ENCODE results near the gene TOP3B.

DNA sequence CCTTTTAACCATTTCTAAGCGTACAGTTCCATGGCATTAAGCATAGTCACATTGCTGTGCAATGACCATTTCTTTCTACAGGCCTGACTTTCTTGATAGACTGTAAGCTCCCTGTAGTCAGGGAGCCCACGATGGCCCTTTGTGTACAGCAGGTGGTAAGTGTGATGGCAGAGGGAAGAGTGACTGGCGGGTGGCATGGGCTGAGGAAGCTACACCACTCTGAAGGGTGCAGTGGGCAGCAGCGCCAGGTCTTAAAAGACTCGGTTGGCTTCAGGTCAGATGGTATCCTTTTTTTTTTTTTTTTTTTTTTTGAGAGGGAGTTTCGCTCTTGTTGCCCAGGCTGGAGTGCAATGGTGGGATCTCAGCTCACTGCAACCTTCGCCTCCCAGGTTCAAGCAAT, 31.5 kb downstream of the TOP3B start:
- no peak for TF ChIP-seq POLR2AphosphoS5 (IDR thresholded peaks at IDR 0.05)
- TF ChIP-seq, protein P1, sequence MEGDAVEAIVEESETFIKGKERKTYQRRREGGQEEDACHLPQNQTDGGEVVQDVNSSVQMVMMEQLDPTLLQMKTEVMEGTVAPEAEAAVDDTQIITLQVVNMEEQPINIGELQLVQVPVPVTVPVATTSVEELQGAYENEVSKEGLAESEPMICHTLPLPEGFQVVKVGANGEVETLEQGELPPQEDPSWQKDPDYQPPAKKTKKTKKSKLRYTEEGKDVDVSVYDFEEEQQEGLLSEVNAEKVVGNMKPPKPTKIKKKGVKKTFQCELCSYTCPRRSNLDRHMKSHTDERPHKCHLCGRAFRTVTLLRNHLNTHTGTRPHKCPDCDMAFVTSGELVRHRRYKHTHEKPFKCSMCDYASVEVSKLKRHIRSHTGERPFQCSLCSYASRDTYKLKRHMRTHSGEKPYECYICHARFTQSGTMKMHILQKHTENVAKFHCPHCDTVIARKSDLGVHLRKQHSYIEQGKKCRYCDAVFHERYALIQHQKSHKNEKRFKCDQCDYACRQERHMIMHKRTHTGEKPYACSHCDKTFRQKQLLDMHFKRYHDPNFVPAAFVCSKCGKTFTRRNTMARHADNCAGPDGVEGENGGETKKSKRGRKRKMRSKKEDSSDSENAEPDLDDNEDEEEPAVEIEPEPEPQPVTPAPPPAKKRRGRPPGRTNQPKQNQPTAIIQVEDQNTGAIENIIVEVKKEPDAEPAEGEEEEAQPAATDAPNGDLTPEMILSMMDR (IDR thresholded peaks at IDR 0.05) = no peak
